Breast epithelium (tissue), 4 donors: ENCODE data around the gene SNAPC4. TPM values are rescaled to one million over a fixed set of nuclear protein-coding genes. Genes with fewer than 3 reads are reported as not detected.

Experiments
- DNase-seq, 2 donors: peaks; one replicate each; pipeline ENCODE4 v3.0.0-alpha.2; 2019; ENCODE audit warnings: low spot score in 2 of 2
- H3K27ac ChIP-seq, 2 donors: fragments of 200-600 bp; sonication (generic) in 1 of 2; one replicate each; pipeline ENCODE4 v1.5.1; 2016 to 2019; ENCODE audit warnings: mild to moderate bottlenecking in 1 of 2
- H3K27me3 ChIP-seq, 2 donors: fragments of 200-600 bp; sonication (generic) in 1 of 2; one replicate each; pipeline versions ENCODE4 v1.5.1 to v1.6.0; 2017 to 2019; ENCODE audit warnings: control low read depth in 1 of 2, mild to moderate bottlenecking in 1 of 2
- H3K36me3 ChIP-seq: fragments of 200-600 bp; one replicate; pipeline ENCODE4 v1.5.1; 2019
- H3K4me1 ChIP-seq, 2 donors: fragments of 200-600 bp; sonication (generic); one replicate each; pipeline ENCODE4 v1.5.1; 2016 to 2019; ENCODE audit warnings: control low read depth in 1 of 2
- H3K4me3 ChIP-seq, 3 donors: fragments of 200-600 bp; sonication (generic); 1 replicate in 2 of 3; 2 replicates in 1 of 3; pipeline ENCODE4 v1.5.1; 2016 to 2019; ENCODE audit warnings: mild to moderate bottlenecking in 3 of 3, moderate library complexity in 2 of 3
- H3K9me3 ChIP-seq, 2 donors: fragments of 200-600 bp; sonication (generic) in 1 of 2; one replicate each; pipeline ENCODE4 v1.5.1; 2016 to 2019; ENCODE audit warnings: control low read depth in 1 of 2
- CTCF ChIP-seq, 3 donors: fragments of 450-650 bp; IDR thresholded peaks; one replicate each; pipeline ENCODE4 v1.5.1; 2016 to 2017; ENCODE audit warnings: antibody characterized with exemption in 3 of 3, mild to moderate bottlenecking in 3 of 3, moderate library complexity in 3 of 3
- POLR2A ChIP-seq: fragments of 450-650 bp; IDR thresholded peaks from one replicate; pipeline ENCODE4 v1.6.1; 2016; ENCODE audit warnings: antibody characterized with exemption, mild to moderate bottlenecking, moderate library complexity
- POLR2AphosphoS5 ChIP-seq, 3 donors: sonication (generic); formaldehyde crosslinking; IDR thresholded peaks; one replicate each; pipeline ENCODE4 v1.6.1; 2017; ENCODE audit warnings: antibody characterized with exemption in 3 of 3
- intact Hi-C: fragments of 100-400 bp; cut with DNase I; formaldehyde crosslinking; loops from one replicate; pipeline ENCODE4 v1.15.1; 2023; ENCODE audit warnings: low total_unique reads
- total RNA-seq, 3 donors: library from RNA; depleted of rRNA; stranded (reverse); fragments of >200 nt; gene quantifications; one replicate each; pipeline ENCODE4 v1.1.0, GENCODE V29; 2016

Gene SNAPC4
- total RNA-seq, 3 donors from 2014 or later = 4.6 to 7.5 (median 6.7) TPM

GRCh38 chr9:136423432-136424146 lies 23.6 kb upstream of the SNAPC4 start:
- Histone ChIP-seq H3K36me3 (peaks cover 15% of the 10 kb centered on the region), H3K27me3 (no peaks in the 10 kb centered on the region), H3K9me3 (no peaks in the 10 kb centered on the region), H3K27ac (no peak overlapping the region), H3K4me1 (no peaks in the 10 kb centered on the region), H3K4me3 (no peak overlapping the region)
- intact Hi-C loops = no loop called here
- TF ChIP-seq POLR2AphosphoS5 (IDR thresholded peaks at IDR 0.05) (no peak), POLR2A (no peak), CTCF (IDR thresholded peaks at IDR 0.05) (no peak)
- DNase-seq = no peak

DNA sequence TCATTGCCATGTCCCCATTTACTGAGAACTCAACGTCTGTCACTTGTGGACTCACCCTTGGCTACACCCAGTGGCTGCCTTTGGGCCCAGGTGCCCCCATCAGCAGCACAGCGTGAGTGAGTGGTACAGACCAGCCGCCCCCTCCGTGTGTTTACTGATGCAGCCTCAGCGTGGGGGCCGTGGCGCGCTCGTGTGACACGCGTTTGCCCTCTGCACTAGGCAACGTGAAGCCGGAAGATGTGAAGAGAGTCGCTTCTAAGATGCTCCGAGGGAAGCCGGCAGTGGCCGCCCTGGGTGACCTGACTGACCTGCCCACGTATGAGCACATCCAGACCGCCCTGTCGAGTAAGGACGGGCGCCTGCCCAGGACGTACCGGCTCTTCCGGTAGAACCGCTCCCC lies 22.9 kb upstream of the SNAPC4 start:
- intact Hi-C loops = no loop called here
- Histone ChIP-seq H3K4me1 (no peaks in the 10 kb centered on the region), H3K27me3 (no peaks in the 10 kb centered on the region), H3K9me3 (no peaks in the 10 kb centered on the region), H3K36me3 (peaks cover 17% of the 10 kb centered on the region), H3K4me3 (no peak overlapping the region), H3K27ac (no peak overlapping the region)
- TF ChIP-seq POLR2A (no peak), CTCF (IDR thresholded peaks at IDR 0.05) (no peak), POLR2AphosphoS5 (IDR thresholded peaks at IDR 0.05) (no peak)
- DNase-seq = no peak

GRCh38 chr9:136421791-136422190 lies 21.8 kb upstream of the SNAPC4 start:
- DNase-seq = no peak
- H3K4me1 ChIP-seq = no peaks in the 10 kb centered on the region
- H3K27ac ChIP-seq = no peak overlapping the region
- peaks cover 20% of the 10 kb centered on the region for H3K36me3 ChIP-seq
- no peaks in the 10 kb centered on the region for H3K9me3 ChIP-seq
- intact Hi-C loops = no loop called here
- TF ChIP-seq POLR2A (no peak), CTCF (IDR thresholded peaks at IDR 0.05) (no peak), POLR2AphosphoS5 (IDR thresholded peaks at IDR 0.05) (no peak)
- H3K27me3 ChIP-seq = no peaks in the 10 kb centered on the region
- H3K4me3 ChIP-seq = no peak overlapping the region

GRCh38 chr9:136419092-136419420 lies 19.1 kb upstream of the SNAPC4 start:
- no peak for TF ChIP-seq POLR2A
- TF ChIP-seq POLR2AphosphoS5 (IDR thresholded peaks at IDR 0.05) = no peak
- no peak for TF ChIP-seq CTCF (IDR thresholded peaks at IDR 0.05)
- peaks cover 21% of the 10 kb centered on the region for H3K36me3 ChIP-seq
- no peak overlapping the region for H3K4me3 ChIP-seq
- no peak overlapping the region for H3K27ac ChIP-seq
- H3K27me3 ChIP-seq = no peaks in the 10 kb centered on the region
- intact Hi-C loops = no loop called here
- H3K9me3 ChIP-seq = no peaks in the 10 kb centered on the region
- no peak for DNase-seq
- no peaks in the 10 kb centered on the region for H3K4me1 ChIP-seq

- Histone ChIP-seq H3K36me3 (peaks cover 21% of the 10 kb centered on the region), H3K27me3 (no peaks in the 10 kb centered on the region), H3K9me3 (no peaks in the 10 kb centered on the region), H3K4me3 (no peak overlapping the region), H3K4me1 (no peaks in the 10 kb centered on the region), H3K27ac (no peak overlapping the region)
- intact Hi-C loops = no loop called here
- DNase-seq = no peak
- TF ChIP-seq CTCF (IDR thresholded peaks at IDR 0.05) = no peak
- TF ChIP-seq POLR2AphosphoS5 (IDR thresholded peaks at IDR 0.05) = no peak
- no peak for TF ChIP-seq POLR2A
Observed at GRCh38 chr9:136418182-136419091, 18.5 kb upstream of the SNAPC4 start.
